Endometrial microvascular endothelial cells (primary cell): ENCODE measurements around the gene FHIT. TPM values are rescaled to one million over a fixed set of nuclear protein-coding genes. Genes with fewer than 3 reads are reported as not detected.

ENCODE experiments used
- in situ Hi-C: cut with HindIII; loops from 2 replicates; pipeline ENCODE4 v1.10.0; 2017; ENCODE audit warnings: low sequenced_read_pairs, low pct_unique_long_range_greater_than_20kb; ENCODE audit errors: inconsistent ontology term
- total RNA-seq: library from RNA; depleted of rRNA; stranded (reverse); fragments of >200 nt; gene quantifications from one replicate; pipeline ENCODE4 v1.2.3, GENCODE V29; 2015; ENCODE audit errors: inconsistent ontology term

Gene FHIT
- total RNA-seq, 1 donor from 2014 or later, result 0.19 TPM

DNA sequence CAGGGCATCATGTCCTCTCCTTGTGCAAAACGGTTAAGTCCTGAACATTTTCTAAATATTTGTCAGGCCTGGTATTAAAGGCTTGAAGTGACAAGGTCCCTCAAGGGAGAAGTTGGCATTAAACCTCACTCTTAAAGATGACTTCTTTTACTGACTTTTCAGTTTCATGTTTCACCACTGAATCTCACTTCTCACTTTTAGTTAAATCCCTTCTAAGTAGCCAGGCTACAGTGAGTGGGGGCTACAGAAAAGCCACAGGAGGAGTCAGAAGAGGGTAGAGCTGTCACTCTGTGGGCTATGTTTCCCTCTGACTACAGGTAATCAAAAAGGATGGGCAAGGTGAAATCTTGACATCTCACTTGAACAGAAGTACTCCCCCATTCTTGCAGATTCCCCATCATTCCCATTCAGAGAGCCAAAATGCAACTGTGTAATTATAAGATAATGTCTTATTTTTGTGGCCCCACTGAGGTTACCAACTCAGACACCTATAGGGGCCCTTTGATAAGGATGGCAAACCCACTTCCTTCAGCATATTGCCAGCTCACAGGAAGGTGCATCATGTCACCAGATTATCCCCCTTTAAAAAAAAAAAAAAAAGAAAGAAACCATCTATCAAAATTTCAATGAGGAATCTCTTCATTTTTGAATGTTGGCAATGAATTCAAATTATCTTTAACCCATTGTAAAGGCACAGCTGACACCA is 1411.3 kb downstream of the FHIT start:
- in situ Hi-C loops, result no loop called here

- in situ Hi-C loops, result no loop called here
Measured at GRCh38 chr3:59839283-59839682, 1412.0 kb downstream of the FHIT start.

DNA sequence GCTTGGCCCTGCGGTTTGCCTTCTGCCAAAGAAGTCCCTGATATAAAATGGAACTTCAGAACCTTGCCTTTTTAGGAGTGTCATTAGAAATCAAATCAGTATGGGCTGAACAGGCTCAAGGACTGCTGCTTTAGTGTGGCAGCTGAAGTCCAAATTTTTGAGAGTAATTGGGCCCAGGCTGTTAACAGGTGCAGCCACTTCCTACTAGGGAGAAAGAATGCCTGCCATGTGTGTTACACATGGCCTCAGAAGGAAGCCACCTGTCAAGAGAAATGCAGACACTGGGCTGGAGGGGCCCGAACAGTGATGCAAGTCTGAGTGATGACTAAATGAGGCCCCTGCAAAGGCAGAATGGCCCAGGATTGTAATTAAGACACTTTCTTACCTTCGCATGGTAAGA is 1414.7 kb downstream of the FHIT start:
- in situ Hi-C loops, result no loop called here

DNA sequence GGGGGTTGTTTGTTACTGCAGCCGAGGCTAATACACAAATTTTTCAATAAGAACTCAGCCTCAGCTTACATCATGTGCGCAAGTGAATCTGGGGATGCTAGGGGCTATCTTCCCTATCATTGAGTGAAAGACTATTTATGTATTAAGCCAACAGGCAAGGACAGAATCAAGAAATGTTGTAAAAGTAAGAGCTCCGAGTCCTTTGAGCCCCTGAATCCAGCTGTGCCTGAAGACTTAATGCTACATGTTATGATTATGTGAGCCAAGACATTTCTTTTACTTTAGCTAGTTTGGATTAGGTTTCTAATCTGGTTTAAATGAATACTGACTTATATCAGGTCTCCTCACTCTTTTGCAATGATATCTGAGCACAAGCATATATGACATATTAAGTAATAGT is 1418.5 kb downstream of the FHIT start:
- in situ Hi-C loops, result no loop called here

- in situ Hi-C loops, result no loop called here
Measured at GRCh38 chr3:59832241-59832640, 1419.0 kb downstream of the FHIT start.

GRCh38 chr3:59831394-59831793 is 1419.9 kb downstream of the FHIT start:
- in situ Hi-C loops, result no loop called here

- in situ Hi-C loops, result no loop called here
Measured at GRCh38 chr3:59829527-59829926, 1421.7 kb downstream of the FHIT start.

- in situ Hi-C loops, result no loop called here
Measured at GRCh38 chr3:59824876-59825275, 1426.4 kb downstream of the FHIT start.

- in situ Hi-C loops, result no loop called here
Measured at GRCh38 chr3:59821274-59821673, 1430.0 kb downstream of the FHIT start.

DNA sequence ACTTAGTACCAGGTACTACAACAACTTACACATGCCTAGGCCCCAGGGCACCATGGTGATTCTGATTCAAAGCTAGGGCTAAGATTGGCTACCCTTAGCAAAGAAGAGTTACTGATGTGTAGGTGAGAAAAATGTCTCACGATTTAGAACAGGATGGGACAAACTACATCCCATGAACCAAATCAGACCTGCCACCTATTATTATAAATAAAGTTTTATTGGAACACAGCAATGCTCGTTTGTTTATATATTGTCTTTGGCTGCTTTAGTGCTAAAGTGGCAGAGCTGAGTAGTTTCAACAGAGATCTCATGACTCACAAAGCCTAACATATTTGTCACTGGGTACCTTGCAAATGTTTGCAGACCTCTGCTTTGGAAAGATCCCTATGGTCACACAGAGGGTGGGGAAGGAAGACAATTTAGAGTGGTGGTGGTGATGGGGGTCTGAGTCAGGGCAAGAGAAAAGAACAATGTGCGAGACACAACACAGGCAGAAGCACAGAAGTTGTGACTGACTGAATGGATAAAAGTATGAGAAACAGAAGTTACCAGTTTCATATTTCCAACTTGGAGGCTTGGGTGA is 1430.8 kb downstream of the FHIT start:
- in situ Hi-C loops, result no loop called here

GRCh38 chr3:59818919-59819300 is 1432.3 kb downstream of the FHIT start:
- in situ Hi-C loops, result no loop called here

DNA sequence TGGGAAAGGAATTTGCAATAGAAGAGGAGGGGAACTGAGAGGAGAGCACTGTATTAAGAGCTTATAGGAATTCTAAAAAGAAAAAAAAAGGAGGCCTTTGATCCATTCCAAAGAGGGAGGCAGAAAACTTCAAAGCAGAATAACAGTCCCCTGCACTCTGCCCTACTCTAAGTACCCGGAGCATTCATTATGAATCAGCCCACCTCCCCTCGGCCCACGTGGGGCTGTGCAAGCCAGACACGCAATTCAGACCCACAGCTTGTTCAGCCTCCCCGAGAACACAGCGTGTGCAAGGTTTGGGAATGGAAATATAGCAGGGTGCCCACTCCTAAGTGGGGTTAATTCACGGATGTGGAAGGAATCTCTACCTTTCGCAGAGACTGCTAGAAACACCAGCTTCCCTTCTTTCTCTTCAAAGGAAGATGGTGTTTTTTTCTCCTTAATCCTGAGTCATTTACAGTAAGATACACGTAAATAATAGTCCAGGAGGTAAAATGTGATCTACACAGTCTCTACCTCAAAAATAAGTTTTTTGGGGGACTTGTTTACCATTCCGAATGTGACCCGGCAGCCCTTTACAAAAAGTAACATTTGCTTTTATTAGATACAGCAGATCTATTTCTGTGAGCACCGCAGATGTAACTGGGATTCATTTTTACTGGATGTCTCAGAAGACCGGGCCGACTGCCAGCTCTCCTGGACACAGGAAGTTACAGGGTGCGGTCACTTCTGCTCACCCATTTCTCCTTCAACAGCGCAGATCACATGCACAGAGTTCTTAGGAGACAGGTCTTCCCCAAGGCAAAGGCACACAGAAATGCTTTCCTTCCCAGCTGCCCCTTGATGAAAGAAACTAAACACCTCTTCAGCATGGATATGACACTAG is 1433.0 kb downstream of the FHIT start:
- in situ Hi-C loops, result no loop called here

- in situ Hi-C loops, result no loop called here
Measured at GRCh38 chr3:59817511-59817910, 1433.7 kb downstream of the FHIT start.

GRCh38 chr3:59816312-59816711 is 1434.9 kb downstream of the FHIT start:
- in situ Hi-C loops, result no loop called here

- in situ Hi-C loops, result no loop called here
Measured at GRCh38 chr3:59813148-59813538, 1438.1 kb downstream of the FHIT start.

DNA sequence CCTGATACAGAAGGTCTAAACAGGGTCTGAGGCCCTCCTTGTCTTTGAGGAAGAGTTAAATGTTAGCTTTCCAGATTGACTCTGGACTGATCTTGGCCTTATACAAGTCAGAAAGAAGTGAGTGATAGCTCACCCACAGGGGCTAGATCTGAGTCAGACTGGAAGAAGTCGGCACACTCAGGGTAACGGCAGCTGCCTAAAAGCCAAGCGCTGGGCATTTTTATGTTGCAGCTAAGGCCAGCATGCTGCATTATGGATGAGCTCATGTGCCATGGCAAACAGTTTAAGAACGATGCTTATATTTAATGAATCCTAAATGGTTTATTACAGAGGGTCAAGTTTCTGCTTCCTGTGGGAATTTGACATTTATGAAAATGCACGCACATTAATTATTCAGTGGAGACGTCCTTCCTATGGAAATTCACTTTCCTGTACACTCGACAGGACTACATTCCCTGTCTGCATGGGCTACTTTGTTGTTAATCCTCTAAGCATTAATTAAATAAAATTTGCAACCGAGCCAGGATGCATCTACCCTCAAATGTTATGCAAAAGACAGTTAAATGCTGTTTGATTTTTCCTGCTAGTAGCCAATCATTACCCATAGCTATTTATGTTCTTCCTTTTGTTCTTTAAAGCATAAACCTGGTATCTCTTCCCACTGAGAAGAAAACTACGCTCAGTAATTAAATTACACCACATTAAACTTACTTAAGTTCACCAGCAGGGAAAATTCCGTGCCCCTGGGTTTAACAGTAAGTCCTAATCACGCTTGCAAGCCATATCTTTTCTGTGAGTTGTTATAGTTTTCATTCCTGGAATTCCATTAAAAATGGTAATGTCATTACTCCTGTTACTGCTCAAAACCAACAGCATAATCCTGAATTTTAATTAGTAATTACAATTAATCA is 1438.8 kb downstream of the FHIT start:
- in situ Hi-C loops, result no loop called here

GRCh38 chr3:59811160-59811559 is 1440.1 kb downstream of the FHIT start:
- in situ Hi-C loops, result no loop called here

DNA sequence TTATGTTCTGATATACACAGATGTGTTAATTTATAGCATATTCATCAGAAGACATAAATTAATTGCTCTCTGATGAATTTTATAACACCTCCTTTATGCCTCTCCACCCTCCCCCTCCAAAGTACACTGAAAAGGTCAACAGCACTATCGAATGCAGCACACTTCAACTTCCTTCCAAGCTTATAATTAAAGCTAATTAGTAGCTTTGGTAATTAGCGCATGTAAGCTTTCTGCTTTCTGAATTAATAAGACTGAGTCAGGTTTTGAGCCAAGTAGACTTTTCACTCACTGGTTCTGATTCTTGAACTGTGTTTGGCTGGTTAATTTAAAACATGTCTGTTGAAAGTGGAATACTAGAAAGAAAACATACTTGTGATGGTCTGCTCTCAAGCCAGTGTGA is 1440.6 kb downstream of the FHIT start:
- in situ Hi-C loops, result no loop called here
